T-helper 1 cell treated with Interleukin-12 subunit alpha and Interleukin-12 subunit beta and Interleukin-4 antibody, amounts not matched to agents 30 ng/mL and 1 ng/mL, for 36 hours (primary cell): Measurements from ENCODE around the gene CEBPA. TPM values are rescaled to one million over a fixed set of nuclear protein-coding genes. Genes with fewer than 3 reads are reported as not detected.
"Not testable (repeated sequence)": the region's sequence is repeated elsewhere in the genome, so short reads cannot be mapped to it uniquely, and the experiment has no call there.

Experiments used
- intact Hi-C: fragments of 100-400 bp; cut with micrococcal nuclease; formaldehyde crosslinking; loops from one replicate; pipeline ENCODE4 v1.15.1; 2024
- total RNA-seq: library from RNA; stranded (reverse); gene quantifications from 2 replicates; pipeline ENCODE4 v1.2.3, GENCODE V29; 2022

CEBPA gene
- total RNA-seq, 1 donor from 2014 or later, result 0.51 TPM

DNA sequence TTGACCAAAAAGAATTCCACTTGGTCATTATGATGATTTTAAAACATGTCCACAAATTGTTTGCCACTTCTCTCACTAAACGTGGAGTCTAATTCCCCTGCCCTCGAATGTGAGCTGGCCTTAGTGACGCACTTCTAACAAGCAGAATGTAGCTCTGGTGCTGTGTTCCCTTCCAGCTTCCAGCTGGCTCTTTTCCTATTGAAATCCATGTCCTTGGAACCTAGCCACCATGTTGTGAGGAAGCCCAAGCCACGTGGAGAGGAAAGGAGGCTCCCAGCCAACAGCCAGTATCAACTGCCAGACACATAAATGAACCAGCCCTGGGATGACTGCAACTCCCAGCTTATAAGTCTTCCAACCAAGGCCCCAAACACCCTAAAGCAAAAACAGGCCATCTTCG, 23.6 kb upstream of the CEBPA start:
- intact Hi-C loops, result no loop called here

DNA sequence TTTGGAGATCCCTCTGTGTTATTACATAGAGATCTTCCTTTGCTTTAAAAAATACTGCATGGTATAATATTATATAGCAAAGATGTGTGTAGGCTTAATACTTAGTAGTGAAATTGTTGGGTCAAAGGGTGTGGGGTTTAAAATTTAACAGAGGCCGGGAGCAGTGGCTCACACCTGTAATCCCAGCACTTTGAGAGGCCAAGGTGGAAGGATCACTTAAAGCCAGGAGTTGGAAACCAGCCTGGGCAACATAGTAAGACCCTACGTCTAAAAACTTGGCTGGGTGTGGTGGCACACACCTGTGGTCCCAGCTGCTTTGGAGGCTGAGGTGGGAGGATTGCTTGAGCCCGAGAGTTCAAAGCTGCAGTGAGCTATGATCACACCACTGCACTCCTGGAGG, 22.3 kb upstream of the CEBPA start:
- intact Hi-C loops, result no loop called here

DNA sequence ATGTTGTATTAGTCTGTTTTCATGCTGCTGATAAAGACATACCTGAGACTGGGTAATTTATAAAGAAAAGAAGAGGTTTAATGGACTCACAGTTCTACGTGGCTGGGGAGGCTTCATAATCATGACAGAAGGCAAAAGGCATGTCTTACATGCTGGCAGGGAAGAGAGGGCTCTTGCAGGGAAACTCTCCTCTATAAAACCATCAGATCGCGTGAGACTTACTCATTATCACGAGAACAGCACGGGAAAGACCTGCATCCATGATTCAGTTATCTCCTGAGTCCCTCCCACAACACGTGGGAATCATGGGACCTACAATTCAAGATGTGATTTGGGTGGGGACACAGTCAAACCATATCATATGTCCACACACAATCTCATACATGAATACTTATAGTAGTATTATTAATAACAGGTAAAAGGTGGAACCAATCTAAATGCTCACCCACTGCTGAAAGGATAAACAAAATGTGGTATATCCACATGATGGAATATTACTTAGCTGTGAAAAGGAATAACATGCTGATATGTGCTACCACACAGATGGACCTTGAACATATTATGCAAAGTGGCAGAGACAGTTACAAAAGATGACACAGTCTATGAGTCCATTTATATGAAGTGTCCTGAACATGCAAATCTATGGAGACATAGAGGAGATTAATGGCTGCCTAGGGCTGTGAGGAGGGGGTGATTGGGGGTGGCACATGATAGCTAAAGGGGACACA, 20.9 kb upstream of the CEBPA start:
- intact Hi-C loops, result no loop called here

DNA sequence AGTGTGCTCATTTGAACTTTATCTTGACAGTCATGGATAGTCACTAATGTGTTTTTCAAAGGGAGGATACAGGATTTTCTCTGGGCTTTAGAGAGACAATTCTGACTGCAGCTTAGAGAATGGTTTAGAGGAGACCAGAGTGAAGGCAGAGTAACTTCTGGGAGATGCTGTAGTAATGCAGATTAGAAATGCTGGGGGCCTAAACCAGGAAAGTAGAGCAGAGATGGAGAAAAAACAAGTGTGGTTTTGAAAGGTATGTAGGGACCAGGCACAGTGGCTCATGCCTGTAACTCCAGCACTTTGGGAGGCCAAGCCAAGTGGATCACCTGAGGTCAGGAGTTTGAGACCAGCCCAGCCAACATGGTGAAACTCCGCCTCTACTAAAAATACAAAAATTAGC, 18.3 kb upstream of the CEBPA start:
- intact Hi-C loops, result no loop called here

DNA sequence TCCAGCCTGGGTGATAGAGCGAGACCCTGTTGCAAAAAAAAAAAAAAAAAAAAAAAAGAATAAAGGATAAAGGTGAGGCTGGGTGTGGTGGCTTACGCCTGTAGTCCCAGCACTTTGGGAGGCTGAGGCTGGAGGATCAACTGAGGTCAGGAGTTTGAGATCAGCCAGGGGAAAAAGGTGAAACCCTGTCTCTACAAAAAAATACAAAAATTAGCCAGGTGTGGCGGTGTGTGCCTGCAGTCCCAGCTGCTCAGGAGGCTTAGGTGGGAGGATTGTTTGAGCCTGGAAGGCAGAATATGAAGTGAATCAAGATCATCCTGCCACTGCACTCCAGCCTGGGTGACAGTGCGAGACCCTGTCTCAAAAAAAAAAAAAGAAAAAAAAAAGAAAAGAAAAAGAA, 15.7 kb upstream of the CEBPA start:
- intact Hi-C loops, result not testable (repeated sequence)

DNA sequence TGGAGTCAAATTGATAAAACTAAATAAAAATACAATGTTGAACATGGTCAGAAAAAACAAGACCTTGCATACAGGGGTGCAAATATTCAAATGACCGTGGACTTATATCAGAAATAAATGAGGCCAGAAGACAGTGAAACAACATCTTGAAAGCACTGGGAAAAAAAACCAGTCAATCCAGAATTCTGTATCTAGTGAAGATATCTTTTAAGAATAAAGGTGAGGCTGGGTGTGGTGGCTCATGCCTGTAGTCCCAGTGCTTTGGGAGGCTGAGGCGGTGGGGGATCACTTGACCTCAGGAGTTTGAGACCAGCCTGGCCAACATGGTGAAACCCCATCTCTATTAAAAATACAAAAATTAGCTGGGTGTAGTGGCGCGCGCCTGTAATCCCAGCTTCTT, 15.2 kb upstream of the CEBPA start:
- intact Hi-C loops, result no loop called here

DNA sequence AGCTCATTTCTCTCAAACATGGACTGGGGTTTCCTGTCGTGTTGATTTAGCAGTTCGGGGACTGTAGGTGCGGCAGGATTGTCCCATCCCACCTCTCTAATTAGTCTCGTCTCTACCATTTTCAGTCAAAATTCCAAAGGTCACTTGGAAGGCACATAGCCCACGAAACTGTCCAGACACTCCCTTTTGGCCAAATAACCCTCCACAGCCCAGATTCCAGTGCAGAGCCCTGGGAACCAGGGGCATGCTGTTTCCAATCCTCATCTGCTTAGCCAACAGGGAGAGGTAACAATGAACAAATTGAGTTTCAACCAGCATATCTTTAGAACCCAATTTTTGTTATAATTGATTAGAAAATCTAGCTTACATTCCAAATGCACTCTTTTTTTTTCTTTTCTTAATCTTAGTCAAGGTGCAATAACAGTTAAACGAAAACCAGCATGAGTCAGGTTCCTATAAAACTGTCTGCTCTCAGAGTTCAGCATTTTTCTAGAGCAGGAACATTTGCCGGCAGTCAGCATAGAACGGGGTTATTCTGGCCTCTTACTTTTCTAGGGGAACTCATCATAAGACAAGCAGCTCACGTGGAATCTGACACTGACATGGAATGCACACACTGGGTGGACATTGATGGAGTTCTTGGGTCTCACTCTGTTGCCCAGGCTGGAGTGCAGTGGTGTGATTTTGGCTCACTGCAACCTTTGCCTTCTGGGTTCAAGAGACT, 14.4 kb upstream of the CEBPA start:
- intact Hi-C loops, result no loop called here

DNA sequence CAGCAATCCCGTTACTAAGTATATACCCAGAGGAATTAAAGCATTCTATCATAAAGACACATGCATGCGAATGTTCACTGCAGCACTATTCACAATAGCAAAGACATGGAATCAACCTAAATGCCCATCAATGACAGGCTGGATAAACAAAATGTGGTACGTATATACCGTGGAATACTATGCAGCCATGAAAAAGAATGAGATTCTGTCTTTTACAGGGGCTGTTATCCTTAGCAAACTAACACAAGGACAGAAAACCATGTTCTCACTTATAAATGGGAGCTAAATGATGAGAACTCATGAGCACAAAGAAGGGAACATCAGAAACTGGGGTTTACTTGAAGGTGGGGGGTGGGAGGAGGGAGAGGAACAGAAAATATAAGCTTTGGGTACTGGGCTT, 10.5 kb upstream of the CEBPA start:
- intact Hi-C loops, result not testable (repeated sequence)

DNA sequence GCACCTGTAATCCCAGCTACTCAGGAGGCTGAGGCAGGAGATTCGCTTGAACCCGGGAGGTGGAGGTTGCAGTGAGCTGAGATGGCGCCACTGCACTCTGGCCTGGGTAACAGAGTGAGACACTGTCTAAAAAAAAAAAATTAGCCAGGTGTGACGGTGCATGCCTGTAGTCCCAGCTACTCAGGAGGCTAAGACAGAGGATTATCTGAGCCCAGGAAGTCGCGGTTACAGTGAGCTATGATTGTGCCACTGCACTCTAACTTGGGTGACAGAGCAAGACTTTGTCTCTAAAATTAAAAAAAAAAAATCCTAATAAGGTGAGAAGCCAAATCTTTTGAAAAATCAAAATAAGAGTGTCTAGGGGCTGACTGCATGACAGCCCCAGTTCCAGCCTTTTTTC, 9.7 kb upstream of the CEBPA start:
- intact Hi-C loops, result no loop called here

DNA sequence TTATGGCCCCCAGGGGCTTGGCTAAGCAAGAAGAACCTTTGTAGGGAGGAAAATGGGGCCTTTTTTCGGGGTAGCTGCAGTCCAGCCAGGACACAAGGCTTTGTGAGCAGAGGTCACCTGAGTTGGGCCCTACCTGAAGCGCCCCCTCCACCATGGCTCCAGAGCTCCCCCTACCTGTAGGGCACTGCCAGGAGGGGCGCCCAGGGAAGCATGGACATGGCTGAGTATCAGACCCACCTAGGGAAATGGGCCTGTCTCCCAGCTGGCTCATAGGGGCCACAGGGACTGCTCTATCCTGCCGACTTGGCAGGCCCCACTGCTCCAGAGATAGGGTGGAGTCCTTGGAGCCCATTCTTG, 9.0 kb upstream of the CEBPA start:
- intact Hi-C loops, result loop anchor here (2.0 kb wide), 1 partner anchor 77 kb away; no protein-coding TSS in a partner anchor

DNA sequence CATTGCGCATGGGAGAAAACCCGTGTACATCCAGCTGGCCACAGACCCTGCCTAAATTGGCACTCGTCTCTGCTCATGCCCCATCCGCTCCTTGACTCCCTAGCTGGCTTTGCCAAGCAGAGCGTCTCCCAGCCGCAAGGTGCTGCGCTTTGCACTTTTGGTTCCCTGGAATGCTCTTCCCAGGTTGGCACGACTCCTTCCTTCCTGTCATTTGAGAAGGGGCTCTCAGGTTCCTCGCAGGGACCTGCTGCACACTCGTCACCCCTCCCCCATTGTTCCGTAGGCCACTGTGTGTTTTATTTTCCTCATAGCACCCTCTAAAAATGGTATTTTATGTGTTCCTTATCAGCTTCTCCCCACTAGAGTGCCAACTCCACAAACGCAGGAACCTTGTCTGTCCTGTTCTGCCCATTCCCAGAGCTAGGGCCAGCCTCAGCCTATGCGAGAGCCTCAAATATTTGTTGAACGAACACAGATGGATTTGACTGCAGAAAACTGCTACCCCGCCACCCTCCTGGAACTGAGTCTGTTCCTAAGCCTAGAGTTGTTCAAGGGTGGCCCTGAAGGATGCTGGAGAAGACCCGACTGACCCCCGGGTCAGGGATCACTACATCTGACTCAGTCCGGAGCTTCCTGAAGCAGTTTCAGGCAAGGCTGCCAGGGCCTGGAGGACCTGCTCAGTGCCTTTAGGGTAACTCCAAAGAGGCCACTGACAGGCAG, 8.4 kb upstream of the CEBPA start:
- intact Hi-C loops, result loop anchor here (2.0 kb wide), 1 partner anchor 76 kb away; no protein-coding TSS in a partner anchor

DNA sequence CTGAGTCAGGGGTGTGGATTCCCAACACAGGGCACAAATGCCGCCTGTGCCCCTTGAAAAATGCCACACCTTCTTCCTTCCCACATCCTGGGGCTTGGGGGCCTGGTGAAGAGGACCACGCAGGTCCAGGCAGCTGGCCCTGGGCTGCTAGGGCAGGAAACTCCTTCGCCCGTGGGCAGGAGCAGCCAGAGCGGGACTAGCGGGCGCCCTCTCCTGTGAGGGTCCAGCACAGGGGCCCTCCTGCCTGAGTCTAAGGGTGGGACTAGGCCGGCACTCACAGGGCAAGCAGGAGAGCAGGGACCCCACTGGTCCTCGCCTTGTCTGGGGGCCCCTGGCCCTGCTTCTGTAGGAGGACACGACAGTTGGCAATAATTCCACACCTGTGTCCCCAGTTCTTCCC, 7.5 kb upstream of the CEBPA start:
- intact Hi-C loops, result loop anchor here (2.0 kb wide), 1 partner anchor 75 kb away; no protein-coding TSS in a partner anchor

DNA sequence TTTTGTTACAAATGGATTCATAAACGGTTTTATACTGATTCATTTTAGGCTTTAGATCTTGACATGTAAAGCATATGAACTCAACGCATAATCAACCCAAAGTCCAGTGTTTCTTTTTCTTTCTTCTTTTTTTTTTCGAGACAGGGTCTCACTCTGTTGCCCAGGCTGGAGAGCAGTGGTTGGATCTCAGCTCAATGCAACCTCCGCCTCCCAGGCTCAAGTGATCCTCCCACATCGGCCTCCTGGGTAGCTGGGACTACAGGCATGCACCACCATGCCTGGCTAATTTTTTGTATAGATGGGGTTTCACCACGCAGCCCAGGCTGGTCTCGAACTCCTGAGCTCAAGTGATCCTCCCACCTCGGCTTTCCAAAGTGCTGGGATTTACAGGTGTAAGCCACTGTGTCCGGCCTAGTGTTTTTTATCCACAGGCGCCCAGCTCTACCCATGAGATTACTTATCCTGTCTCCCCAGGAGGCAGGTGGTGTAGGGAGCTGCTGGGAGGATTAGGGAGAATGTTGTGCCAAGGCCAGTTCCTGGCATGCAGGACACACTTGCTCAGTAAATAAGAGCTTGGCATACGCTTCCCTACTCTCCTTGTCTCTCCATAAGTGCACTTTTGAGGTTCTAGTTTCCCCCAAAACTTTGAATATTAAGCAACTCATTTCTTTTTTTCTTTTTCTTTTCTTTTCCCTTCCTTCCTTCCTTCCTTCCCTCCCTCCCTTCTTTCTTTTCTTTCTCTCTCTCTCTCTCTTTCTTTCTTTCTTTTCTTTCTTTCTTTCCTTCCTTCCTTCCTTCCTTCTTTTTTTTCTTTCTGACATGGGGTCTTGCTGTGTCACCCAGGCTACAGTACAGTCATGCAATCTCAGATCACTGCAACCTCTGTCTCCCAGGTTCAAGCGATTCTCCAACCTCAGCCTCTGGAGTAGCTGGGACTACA, 4.8 kb upstream of the CEBPA start:
- intact Hi-C loops, result no loop called here

DNA sequence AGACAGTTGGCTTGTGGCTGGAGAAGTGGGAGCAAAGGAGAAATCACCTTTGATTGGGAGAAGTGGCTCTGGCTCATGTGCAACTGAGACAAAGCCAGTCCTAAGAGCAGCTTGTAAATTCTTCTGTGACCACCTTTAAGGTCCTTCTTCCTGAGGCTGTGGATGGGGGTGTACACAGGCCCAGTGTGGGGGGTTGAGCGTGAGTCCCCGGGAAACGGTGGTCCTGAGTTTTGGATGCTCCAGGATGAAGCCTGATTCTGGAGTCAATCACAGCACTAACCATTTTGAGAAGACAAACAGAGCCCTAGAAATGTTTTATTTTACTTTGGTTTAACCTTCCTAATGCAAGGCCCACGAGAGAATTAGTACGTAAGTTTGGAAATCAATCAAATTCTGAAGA, 3.9 kb upstream of the CEBPA start:
- intact Hi-C loops, result no loop called here

DNA sequence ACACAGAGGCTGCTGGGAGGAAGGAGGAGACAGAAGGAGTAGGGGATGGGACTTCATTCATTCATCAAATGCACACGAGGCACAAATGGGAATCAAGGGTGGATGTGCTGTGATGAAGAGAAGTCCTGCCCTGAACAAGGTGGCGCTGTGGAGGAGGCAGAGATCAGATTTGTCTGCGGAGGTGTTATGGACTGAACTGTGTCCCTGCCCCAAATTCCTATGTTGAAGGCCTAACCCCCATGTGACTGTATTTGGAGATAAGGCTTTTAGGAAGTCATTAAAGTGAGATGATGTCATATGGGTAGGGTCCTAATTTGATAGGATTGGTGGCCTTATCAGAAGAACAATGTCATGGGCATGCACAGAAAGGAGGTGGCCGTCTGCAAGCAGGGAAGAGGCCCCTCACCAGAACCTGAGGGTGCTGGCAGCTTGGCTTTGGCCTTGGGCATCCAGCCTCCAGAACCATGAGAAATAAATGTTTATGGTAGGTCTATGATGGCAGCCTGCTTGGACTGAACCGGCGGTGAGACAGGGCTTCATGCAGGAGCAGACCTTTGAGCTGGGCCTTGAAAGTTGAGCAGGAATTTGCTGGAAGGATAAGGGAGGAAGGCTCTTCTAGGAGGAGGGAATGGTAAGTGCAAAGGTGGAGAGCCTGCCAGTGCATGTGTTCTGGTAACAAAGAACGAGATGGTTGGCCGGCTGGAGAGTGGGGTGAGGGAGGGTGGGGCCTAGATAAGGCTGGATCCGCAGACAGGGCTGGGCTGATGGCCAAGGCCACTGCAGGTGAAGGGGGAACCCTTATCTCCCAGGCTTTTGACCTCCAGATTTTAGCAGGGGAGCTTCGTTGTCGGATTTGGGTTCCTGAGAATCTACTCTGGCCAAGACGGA, 2.7 kb upstream of the CEBPA start:
- intact Hi-C loops, result loop anchor here (5.0 kb wide), 1 partner anchor 67 kb away; the partner anchor contains the start of gene CEBPG

DNA sequence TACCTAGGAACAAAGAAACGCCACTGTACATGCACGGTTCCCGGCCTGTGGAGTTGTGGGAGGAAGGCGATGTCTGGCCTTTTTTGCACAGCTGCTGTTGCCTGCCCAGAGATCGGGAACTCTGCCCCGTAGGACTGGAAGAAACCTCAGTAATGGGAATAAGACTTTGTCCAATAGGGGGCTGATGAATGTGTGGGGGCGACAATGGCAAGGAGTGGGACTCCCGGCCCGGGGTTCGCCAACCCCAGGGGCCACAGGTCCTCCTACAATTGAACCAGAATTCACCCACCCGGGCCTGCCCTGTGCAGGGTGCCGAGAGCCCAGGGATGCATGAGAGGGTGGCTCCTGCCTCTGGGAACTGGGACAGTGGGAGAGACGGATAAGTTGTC, 2.0 kb upstream of the CEBPA start:
- intact Hi-C loops, result loop anchor here (5.0 kb wide), 1 partner anchor 68 kb away; the partner anchor contains the start of gene CEBPG

DNA sequence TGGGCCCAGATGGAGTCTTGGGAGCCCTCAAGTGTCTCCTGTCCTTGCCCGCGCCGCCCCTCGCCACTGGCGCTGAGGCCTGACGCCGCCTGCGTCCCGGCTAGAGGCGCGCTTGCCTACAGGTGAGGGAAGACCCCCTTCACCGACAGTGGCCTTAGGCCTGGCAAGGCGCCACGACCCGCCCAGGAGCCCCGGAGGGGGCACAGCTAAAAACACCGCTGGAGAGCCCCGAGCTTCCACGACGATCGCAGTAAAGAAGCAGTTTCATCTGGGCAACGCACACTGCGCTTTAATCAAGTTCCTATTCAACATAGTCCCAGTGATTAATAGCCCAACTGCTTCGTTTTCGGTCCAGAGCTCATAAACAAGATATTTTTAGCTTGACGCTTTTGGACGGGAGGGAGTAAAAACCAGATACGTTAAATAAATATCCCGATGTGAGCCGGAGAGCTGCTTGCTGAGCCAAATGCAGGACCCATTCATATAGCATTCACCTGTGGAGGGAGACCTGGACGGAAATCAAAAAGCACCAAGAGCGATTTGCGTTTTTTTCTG, 1.5 kb upstream of the CEBPA start:
- intact Hi-C loops, result loop anchor here (2.0 to 5.0 kb wide), 3 partner anchors 17 to 159 kb away; partner anchors contain the start of gene CEBPG

DNA sequence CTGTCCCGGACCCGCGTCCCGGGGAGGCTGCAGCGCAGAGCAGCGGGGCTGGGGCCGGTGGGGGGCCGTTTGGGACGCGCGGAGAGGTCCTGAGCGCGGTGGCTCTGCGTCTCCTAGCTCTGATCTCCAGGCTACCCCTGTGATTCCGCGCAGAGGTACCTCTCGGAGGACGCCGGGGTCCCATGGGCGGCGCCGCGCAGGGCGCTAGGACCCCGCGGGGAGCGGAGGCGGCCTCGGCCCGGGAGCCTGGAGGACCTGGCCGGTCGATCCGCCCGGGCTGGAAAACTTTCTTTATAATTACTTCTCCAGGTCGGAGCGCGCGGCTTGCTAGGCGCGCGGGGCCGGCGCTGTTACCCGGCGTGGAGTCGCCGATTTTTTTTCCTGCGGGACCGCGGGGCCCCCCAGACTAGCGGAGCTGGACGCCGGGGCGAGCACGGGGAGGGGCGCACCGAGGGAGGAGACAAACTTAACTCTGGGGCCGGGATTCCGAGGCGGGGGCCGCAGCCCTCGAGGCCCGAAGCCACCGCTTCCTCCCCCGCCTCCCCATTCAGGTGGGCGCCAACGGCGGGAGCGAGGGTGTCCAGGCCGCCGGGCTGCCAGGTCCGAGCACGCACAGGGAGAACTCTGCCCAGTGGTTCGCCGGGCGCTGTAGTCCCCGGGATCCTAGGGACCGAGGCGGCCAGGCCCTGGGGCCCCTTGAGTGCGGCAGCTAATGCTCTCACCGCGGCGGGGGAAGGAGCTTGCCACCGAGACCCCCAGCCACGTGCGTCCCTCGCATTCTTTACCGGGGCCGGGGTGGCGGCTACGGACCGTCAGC, 848 bp upstream of the CEBPA start:
- intact Hi-C loops, result loop anchor here (1.0 to 5.0 kb wide), 4 partner anchors 16 to 158 kb away; partner anchors contain the start of gene CEBPG

DNA sequence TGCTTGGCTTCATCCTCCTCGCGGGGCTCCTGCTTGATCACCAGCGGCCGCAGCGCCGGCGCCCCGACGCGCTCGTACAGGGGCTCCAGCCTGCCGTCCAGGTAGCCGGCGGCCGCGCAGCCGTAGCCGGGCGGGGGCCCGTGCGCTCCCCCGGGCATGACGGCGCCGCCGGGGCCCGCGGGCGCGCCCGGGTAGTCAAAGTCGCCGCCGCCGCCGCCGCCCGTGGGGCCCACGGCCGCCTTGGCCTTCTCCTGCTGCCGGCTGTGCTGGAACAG, 497 bp downstream of the CEBPA start:
- intact Hi-C loops, result loop anchor here (1.0 to 5.0 kb wide), 4 partner anchors 15 to 157 kb away; partner anchors contain the start of gene CEBPG
